Activated CD8-positive, alpha-beta memory T cell treated with anti-CD3 and anti-CD28 coated beads for 1 hour (primary cell): Measurements from ENCODE around the gene KLF15.

Experiments used
- DNase-seq, 2 donors: peaks; one replicate each; pipeline ENCODE4 v3.0.0-alpha.2; 2020; ENCODE audit warnings: low read depth in 1 of 2; ENCODE audit errors: extremely low read depth in 1 of 2

KLF15 gene

DNA sequence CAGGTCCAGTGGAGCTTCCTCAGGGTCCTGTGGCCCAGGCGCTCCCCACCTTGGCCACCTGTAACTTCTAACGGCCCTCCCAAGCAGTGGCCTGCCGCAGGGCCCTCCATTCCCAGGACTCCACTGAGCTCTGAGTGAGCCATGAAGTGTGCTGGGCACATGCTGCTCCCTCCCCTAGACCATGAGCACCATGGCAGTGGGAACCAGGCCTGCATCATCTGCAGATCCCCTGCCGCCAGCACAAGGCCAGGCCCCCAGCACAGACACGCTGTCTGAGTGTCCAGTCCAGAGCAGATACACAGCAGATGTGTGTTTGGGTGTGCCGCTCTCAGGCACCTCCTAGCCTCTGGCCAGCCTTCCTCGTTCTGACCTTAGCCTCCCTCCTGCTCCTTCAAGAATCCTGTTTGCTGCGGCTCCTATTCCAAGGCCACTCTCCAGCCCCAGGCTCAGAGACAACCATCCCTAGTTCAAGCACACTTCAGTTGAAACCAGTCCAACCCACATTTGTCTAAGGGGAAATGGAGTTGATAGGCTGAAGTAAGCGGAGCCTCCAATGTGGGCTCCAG lies 7.0 kb upstream of the KLF15 start:
- DNase-seq, result no peak

GRCh38 chr3:126361211-126361610 lies 4.0 kb upstream of the KLF15 start:
- no peak for DNase-seq

- no peak for DNase-seq
These were observed 3.5 kb upstream of the KLF15 start for GRCh38 chr3:126360714-126361060.

GRCh38 chr3:126360046-126360713 lies 3.0 kb upstream of the KLF15 start:
- no peak for DNase-seq

GRCh38 chr3:126358816-126359181 lies 1.6 kb upstream of the KLF15 start:
- DNase-seq, result no peak

DNA sequence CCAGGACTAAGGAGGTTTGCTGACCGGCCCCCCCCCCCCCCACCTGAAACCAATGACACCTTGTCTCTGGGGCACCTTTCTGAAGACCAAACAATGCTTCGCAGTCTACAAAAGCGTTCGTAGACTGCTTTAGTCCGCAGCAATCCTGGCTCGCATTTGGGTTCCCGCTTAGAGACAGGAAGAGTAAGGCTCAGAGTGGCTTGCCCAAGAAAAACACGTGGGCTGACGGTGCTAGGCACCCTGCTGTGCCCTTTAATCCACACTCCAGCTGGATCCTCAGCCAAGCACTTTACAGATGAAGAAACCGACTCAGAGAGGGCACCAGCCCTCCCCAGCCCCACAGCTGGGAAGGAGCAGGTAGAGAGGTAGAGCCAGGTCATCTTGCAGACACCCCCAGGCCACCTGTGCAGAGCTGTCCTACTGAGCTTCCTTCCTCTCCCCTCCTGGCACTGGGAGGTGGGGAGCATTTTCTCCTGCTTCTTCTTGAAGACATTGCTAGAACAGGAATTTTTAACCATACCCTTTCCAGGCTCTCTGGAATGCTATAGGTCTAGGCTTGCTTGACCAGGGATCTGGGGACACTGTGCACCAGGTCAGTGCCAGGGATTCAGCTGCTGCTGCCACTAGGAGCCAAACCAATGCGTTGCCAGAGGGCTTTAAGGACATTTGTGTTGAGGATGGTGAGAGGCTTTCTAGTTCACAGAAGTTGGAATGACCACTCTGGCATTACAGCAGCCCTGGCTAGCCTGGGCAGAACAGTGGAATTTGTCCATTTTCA lies 1.0 kb upstream of the KLF15 start:
- DNase-seq, result no peak

DNA sequence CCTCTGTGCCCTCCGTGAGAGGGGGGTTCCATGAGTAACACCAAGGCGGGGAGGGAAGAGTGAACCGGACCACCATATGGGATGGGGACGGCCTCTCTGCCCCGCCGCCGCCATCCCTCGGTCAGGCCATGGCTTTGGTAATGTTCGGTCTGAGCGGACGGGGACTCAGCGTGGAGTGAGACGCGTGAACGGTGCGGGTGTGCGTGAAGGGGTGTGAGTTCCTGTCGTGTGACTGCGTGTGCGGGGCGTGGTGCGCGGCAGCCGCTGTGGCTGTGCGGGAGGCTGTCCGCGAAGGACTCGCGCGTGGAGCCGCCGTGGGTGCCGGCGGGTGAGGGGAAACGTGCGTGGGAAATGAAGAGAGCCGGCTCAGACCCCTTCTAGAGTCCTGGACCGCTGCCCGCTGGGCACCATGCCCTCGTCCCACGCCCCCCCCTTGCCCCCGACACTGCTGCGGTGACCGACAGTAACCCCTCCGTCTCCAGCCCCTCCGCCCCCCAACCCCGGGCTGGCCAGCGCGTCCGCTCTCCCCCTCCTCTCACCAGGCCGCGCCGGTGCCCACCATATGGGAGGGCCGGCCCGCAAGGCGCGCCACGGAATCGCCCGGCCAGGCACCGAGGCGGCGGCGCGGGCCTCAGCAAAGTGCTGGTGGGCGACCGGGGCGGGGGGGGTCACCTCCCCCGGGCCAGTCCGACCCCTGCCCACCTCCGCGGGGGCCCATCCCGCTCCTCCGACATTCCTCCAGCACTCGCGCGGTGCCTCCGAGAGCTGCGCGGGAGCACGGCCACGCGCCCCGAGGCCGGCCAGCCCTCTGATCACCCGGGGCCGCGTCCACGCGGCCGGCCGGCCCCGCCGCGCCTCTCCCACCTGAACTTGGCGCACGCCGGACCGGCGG lies 589 bp downstream of the KLF15 start:
- DNase-seq, result no peak

- no peak for DNase-seq
These were observed 1.3 kb downstream of the KLF15 start for GRCh38 chr3:126355777-126356372.

DNA sequence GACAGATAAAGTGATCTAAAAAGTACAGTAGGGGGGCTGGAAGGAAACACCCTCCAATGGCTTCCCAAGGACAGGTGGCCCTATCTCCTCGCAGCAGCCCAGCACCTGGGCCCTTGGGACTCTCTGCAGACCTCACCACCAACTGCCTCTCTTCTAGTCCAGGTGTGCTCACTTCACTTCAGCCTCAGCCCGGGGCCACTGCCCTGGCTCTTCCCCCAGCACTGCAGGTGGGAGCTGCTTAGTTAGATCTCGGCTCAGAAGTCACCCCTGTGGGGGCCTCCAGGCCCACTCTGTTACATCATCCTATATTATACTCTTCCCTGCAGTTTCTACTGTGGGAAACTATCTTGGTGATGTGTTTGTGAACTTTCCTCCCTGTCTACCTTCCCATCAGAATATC lies 2.0 kb downstream of the KLF15 start:
- no peak for DNase-seq

DNA sequence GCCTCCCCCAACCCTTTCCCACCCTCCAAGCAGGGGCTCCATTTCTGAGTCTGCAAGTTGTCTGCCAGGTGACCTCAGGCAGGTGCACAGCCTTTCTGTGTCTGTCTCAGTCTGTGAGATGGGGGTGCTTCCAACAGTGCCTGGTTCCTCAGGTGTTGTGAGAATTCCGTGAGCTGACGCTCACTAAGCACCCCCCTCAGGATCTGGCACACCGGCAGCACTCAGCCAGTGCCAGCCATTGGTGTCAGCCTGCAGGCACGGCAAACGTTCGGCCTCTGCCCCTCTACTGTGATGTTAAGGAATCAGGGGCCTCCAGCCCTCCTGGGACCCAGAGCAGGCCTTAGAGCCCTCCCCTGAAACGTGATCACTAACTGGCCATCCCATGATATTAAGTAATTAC lies 2.4 kb downstream of the KLF15 start:
- DNase-seq, result no peak

GRCh38 chr3:126353694-126354321 lies 3.4 kb downstream of the KLF15 start:
- no peak for DNase-seq

DNA sequence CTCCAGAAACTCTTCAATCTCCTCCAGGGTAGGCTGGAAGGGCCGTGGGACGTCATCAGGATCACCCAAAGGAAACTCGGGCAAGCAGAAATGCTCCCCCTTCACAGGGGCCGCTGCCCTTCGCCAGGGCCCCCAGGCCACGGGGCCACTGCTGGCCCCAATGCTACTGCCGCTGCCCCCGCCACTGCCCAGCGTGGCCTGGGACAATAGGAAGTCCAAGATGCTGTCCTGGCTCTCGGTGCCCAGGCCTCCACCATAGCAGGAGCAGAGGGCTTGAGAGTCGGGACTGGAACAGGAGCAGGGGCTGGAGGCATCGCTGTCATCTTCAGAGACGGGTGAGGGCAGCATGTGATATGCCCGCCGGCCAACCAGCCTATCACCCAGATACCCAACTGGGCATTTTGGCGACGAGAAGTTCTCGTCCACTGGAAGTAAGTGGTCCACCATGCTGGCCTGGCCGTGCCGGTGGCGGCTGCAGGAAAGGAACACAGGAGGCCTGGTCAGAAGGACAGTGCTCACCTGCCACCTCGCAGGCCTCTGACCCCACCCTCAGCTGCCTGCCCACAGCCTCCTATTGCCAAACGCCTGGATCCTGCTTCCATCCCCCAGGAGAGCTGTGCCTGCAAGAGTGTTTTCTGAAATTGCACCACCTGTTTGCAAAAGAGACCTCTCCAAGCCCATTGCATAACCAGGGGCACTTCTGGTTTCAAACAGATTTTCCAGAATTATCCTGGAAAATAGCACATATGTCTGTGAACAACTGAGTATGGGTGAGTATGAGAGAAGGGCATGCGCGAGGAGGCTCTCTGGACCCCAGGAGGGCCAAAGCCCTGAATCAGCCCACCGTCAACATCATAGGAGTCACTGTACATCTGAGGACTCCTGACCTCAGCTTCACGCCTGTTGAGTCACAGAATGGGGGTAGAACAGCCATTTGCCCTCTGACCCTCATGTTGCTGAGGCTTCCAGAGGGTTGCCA lies 4.4 kb downstream of the KLF15 start:
- no peak for DNase-seq

DNA sequence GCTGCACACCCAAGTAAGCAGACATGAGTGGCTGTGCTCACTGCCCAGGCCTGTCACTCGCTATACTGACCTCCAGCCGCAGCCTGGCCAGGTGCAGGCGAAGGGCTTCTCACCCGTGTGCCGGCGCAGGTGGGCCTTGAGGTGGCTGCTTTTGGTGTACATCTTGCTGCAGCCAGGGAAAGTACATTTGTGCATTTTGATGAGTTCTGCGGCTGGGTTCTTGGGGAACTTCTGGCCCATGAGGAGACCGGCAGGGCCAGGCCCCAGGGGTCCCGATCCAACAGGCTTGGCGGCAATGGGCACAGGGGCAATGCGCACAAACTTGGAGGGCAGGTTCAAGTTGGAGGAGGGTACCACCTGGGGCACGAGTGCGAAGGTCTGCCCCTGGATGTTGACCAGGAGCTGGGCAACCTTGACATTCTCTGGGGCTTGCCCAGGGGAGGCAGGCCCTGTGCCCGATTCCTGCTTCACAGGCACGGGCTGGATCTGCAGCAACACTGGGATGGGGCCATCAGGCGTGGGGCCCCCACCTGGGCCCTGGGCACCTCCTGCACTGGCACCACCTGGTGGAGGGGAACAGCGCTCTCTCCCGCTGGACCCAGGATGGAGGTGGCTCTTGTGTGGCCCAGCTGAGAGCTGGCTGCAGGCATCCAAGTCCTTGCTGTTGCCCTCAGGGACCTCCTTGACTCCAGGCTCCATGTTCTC lies 5.3 kb downstream of the KLF15 start:
- no peak for DNase-seq

DNA sequence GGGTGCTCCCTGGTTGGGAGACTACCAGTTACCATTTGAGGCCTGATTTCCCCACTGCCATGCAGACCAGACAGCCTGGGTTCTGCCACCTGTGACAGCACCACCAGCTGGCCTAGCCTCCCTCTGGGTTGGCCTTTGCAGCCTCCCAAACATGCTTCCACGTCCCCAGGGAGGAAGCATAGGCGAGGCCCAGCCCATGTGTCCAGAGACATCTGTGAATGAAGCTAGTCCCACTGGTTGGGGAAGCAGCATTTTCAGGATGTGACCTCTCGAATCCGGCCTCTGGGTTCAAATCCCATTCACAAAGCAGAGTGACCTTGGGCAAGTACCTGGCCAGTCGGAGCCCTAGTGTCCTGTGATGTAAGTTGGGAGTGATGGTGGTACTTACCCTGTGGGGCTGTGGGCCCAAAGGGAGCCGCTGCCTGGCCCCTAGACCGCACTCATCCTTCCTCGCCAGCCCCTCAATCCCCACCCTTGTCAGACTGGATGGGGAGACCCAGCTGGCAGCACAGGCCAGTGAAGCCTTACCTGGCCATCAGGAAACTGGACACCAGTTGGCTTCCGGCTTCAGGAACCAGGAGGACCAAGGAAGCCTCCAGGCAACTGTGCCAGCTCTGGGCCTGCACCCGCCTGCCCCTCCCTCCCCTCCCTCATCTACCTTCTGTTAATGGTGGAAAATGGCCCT lies 6.0 kb downstream of the KLF15 start:
- DNase-seq, result no peak

- DNase-seq, result no peak
These were observed 6.6 kb downstream of the KLF15 start for GRCh38 chr3:126350502-126351085.

- no peak for DNase-seq
These were observed 7.4 kb downstream of the KLF15 start for GRCh38 chr3:126349611-126350501.

- no peak for DNase-seq
These were observed 8.1 kb downstream of the KLF15 start for GRCh38 chr3:126349071-126349470.
